Liver (tissue), 3 donors: ENCODE measurements around the gene COMMD2.

ENCODE experiments used
- CTCF ChIP-seq: fragments of 150-350 bp; IDR thresholded peaks from 2 replicates; pipeline ENCODE4 v1.5.1; 2017; ENCODE audit warnings: improper control_type of control experiment, low read depth, low read length; ENCODE audit not compliant: missing input control
- GABPA ChIP-seq, 2 donors: IDR thresholded peaks in 1 of 2; conservative IDR thresholded peaks in 1 of 2; 2 replicates each; pipeline ENCODE4 v1.6.1; 2016; ENCODE audit warnings: antibody characterized with exemption in 2 of 2, mild to moderate bottlenecking in 1 of 2, moderate library complexity in 1 of 2
- MAX ChIP-seq: IDR thresholded peaks from 2 replicates; pipeline ENCODE4 v1.6.1; 2016; ENCODE audit warnings: antibody characterized with exemption
- RXRA ChIP-seq, 2 donors: IDR thresholded peaks; 2 replicates each; pipeline ENCODE4 v1.6.1; 2017 to 2018; ENCODE audit warnings: antibody characterized with exemption in 2 of 2, mild to moderate bottlenecking in 1 of 2
- SP1 ChIP-seq: IDR thresholded peaks from 2 replicates; pipeline ENCODE4 v1.6.1; 2018; ENCODE audit warnings: antibody characterized with exemption, mild to moderate bottlenecking
- TF ChIP-seq, protein P1 (sequence below): IDR thresholded peaks from 2 replicates; pipeline ENCODE4 v1.6.1; 2016; ENCODE audit warnings: antibody characterized with exemption, mild to moderate bottlenecking
- donor health status: healthy.
- donor health status: healthy.

DNA sequence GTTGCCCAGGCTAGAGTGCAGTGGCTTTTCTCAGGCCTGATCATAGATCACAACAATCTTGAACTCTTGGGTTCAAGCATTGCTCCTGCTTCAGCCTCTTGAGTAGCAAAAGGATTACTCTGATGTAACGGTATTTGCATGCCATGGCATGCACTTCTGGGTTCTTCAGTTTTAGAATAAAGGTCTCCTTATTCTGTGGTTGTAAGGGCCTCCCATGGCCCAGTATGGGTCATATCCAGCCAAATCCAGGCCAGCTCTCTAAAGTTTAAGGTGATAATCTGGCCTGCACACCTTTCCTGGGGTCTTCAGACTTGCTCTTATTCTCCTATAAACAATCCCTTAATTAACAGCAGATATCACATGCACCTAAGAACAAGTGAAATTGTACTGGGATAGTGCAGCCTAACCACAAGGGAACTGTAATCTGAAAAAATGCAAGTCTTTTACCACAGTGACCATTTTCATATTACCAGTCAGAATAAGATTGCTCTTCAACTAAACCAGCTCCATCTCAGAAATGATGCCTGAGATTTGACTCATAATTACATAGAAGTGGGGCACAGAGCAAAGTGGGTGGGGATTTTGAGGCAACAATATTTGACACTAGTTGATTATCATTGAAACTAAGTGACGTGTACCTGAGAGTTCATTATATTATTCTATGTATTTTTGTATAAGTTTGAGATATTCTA lies 25.4 kb downstream of the COMMD2 start:
- TF ChIP-seq CTCF (no peak), MAX (no peak), GABPA (IDR thresholded peaks at IDR 0.05 in 1 of 2, conservative IDR thresholded peaks at IDR 0.05 in 1 of 2) (no peak), SP1 (no peak), RXRA (IDR thresholded peaks at IDR 0.05) (no peak)
- TF ChIP-seq, protein P1, sequence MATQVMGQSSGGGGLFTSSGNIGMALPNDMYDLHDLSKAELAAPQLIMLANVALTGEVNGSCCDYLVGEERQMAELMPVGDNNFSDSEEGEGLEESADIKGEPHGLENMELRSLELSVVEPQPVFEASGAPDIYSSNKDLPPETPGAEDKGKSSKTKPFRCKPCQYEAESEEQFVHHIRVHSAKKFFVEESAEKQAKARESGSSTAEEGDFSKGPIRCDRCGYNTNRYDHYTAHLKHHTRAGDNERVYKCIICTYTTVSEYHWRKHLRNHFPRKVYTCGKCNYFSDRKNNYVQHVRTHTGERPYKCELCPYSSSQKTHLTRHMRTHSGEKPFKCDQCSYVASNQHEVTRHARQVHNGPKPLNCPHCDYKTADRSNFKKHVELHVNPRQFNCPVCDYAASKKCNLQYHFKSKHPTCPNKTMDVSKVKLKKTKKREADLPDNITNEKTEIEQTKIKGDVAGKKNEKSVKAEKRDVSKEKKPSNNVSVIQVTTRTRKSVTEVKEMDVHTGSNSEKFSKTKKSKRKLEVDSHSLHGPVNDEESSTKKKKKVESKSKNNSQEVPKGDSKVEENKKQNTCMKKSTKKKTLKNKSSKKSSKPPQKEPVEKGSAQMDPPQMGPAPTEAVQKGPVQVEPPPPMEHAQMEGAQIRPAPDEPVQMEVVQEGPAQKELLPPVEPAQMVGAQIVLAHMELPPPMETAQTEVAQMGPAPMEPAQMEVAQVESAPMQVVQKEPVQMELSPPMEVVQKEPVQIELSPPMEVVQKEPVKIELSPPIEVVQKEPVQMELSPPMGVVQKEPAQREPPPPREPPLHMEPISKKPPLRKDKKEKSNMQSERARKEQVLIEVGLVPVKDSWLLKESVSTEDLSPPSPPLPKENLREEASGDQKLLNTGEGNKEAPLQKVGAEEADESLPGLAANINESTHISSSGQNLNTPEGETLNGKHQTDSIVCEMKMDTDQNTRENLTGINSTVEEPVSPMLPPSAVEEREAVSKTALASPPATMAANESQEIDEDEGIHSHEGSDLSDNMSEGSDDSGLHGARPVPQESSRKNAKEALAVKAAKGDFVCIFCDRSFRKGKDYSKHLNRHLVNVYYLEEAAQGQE: no peak
